HEK293T (cell line): ENCODE measurements around the gene NUDT12.

ENCODE experiments used
- CTCF ChIA-PET: fragments of 350-600 bp; formaldehyde crosslinking; extraction: SDS; loops from one replicate; lab custom pipeline; 2021; ENCODE audit warnings: antibody characterized with exemption, inconsistent platforms; lab: Yijun Ruan, JAX
- POLR2A ChIA-PET: fragments of 350-600 bp; formaldehyde crosslinking; extraction: SDS; loops from one replicate; lab custom pipeline; 2020; ENCODE audit warnings: antibody characterized with exemption, inconsistent platforms; lab: Yijun Ruan, JAX
- DNase-seq: peaks from one replicate; pipeline ENCODE4 v3.0.0; 2012; ENCODE audit warnings: mixed read lengths; ENCODE audit errors: extremely low spot score
- ARNT ChIP-seq: fragments of 450-650 bp; IDR thresholded peaks from 2 replicates; pipeline ENCODE4 v1.6.1; 2017; ENCODE audit warnings: mild to moderate bottlenecking
- BHLHE40 ChIP-seq: fragments of 450-650 bp; IDR thresholded peaks from 2 replicates; pipeline ENCODE4 v1.6.1; 2016; ENCODE audit warnings: mild to moderate bottlenecking, moderate library complexity, borderline replicate concordance
- CTBP1 ChIP-seq: fragments of 450-650 bp; IDR thresholded peaks from 2 replicates; pipeline ENCODE4 v1.6.1; 2016; ENCODE audit warnings: borderline replicate concordance
- ELF4 ChIP-seq: fragments of 450-650 bp; IDR thresholded peaks from 2 replicates; pipeline ENCODE4 v1.6.1; 2017; ENCODE audit warnings: antibody characterized with exemption
- FOXA1 ChIP-seq: fragments of 450-650 bp; IDR thresholded peaks from 2 replicates; pipeline ENCODE4 v1.6.1; 2016; ENCODE audit warnings: mild to moderate bottlenecking
- FOXK2 ChIP-seq: fragments of 450-650 bp; IDR thresholded peaks from 2 replicates; pipeline ENCODE4 v1.6.1; 2016; ENCODE audit warnings: mild to moderate bottlenecking
- FOXM1 ChIP-seq: fragments of 450-650 bp; IDR thresholded peaks from 2 replicates; pipeline ENCODE4 v1.6.1; 2017; ENCODE audit warnings: mild to moderate bottlenecking, borderline replicate concordance
- HDGF ChIP-seq: fragments of 450-650 bp; IDR thresholded peaks from 2 replicates; pipeline ENCODE4 v1.6.1; 2017; ENCODE audit warnings: antibody characterized with exemption, borderline replicate concordance
- L3MBTL2 ChIP-seq: fragments of 450-650 bp; conservative IDR thresholded peaks from 2 replicates; pipeline ENCODE4 v1.6.1; 2016; ENCODE audit warnings: mild to moderate bottlenecking
- LEF1 ChIP-seq: fragments of 450-650 bp; IDR thresholded peaks from 2 replicates; pipeline ENCODE4 v1.6.1; 2017; ENCODE audit warnings: mild to moderate bottlenecking, borderline replicate concordance
- NFRKB ChIP-seq: fragments of 450-650 bp; IDR thresholded peaks from 2 replicates; pipeline ENCODE4 v1.6.1; 2016; ENCODE audit warnings: mild to moderate bottlenecking, moderate library complexity
- SP1 ChIP-seq: fragments of 450-650 bp; IDR thresholded peaks from 2 replicates; pipeline ENCODE4 v1.6.1; 2017
- SUZ12 ChIP-seq: fragments of 450-650 bp; IDR thresholded peaks from 2 replicates; pipeline ENCODE4 v1.6.1; 2016; ENCODE audit warnings: mild to moderate bottlenecking
- TARDBP ChIP-seq: fragments of 450-650 bp; IDR thresholded peaks from 2 replicates; pipeline ENCODE4 v1.6.1; 2016
- ZNF384 ChIP-seq: fragments of 450-650 bp; IDR thresholded peaks from 2 replicates; pipeline ENCODE4 v1.6.1; 2016
- TF ChIP-seq, protein P1 (sequence below): fragments of 450-650 bp; IDR thresholded peaks from 2 replicates; pipeline ENCODE4 v1.6.1; 2016

NUDT12 gene

DNA sequence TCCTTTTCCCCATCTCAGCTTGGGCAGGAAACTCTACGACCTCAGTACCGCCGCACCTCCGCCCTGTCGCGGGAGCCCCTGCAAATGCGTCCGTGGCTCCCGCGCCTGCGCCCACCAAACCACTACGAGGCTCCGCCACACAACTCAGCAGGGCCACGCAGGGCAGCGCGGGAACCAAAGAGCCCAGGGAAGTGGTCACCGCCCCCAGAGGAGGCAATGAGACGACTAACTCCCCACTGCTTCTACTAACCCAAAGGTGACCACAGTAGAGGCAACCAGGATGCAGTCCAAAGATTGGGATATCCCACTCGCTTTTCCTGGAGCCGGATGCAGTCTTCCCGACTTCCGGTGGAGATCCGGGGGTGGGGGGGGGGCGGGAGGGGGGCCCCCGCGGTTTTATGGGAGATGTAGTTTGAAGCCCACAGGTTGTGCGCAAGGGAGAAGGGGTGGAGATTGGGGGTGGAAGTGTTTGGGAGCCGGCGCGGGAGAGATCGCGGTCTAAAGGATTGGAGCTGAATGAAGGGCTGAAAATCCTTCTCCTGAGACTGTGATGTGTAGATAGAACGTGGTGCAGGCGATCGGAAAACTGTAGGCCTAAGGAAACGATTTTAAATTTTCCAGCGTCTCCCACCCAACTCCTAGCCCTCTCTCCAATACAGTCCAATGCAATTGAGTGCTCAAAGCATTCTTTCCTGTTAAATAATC is at the start of gene NUDT12:
Gene NUDT12 (minus strand): TSS at position 337 of the 705 bp plus-strand sequence. CDS start 2,541 bp downstream, outside the sequence.
- POLR2A ChIA-PET: interaction anchor here (0.6 to 1.5 kb wide), 5 partner anchors 12 to 496 kb away, joined by 3 to 4 read pairs (median 3); no protein-coding TSS in a partner anchor
- DNase-seq: peak; percentile 84
- no peak for TF ChIP-seq HDGF
- TF ChIP-seq L3MBTL2: peak; percentile 85
- no peak for TF ChIP-seq FOXA1
- no peak for TF ChIP-seq ELF4
- TF ChIP-seq, protein P1, sequence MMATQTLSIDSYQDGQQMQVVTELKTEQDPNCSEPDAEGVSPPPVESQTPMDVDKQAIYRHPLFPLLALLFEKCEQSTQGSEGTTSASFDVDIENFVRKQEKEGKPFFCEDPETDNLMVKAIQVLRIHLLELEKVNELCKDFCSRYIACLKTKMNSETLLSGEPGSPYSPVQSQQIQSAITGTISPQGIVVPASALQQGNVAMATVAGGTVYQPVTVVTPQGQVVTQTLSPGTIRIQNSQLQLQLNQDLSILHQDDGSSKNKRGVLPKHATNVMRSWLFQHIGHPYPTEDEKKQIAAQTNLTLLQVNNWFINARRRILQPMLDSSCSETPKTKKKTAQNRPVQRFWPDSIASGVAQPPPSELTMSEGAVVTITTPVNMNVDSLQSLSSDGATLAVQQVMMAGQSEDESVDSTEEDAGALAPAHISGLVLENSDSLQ: no peak
- CTCF ChIA-PET: no interaction called here

DNA sequence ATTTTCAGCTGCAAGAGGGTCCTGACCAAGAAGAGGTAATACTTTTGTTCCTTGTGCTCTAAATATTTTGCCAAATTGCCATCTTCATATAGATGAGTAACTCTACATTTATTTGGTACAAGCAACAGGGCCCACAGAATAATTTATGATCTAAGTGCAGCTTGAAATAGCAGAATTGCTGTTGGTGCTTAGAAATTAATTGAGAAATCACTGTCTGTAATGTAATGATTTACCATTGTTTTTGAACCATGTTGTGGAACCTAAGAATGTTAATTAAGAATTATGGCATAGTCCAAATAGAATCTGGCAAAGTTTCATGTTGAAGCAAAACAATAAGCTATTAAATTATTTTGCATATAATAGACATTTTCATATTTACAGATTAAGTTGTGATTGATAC is 44.8 kb upstream of the NUDT12 start:
- TF ChIP-seq, protein P1: no peak
- no peak for TF ChIP-seq FOXM1
- TF ChIP-seq FOXA1: no peak
- no peak for TF ChIP-seq BHLHE40
- TF ChIP-seq LEF1: no peak
- no peak for TF ChIP-seq CTBP1
- TF ChIP-seq TARDBP: no peak
- no peak for TF ChIP-seq FOXK2
- no peak for TF ChIP-seq ARNT
- no peak for TF ChIP-seq ZNF384
- TF ChIP-seq HDGF: no peak
- no peak for TF ChIP-seq SP1
- TF ChIP-seq ELF4: no peak
- TF ChIP-seq L3MBTL2: no peak
- TF ChIP-seq NFRKB: no peak
- TF ChIP-seq SUZ12: no peak
- ChIA-PET POLR2A (no interaction called here), CTCF (no interaction called here)
- DNase-seq: no peak

DNA sequence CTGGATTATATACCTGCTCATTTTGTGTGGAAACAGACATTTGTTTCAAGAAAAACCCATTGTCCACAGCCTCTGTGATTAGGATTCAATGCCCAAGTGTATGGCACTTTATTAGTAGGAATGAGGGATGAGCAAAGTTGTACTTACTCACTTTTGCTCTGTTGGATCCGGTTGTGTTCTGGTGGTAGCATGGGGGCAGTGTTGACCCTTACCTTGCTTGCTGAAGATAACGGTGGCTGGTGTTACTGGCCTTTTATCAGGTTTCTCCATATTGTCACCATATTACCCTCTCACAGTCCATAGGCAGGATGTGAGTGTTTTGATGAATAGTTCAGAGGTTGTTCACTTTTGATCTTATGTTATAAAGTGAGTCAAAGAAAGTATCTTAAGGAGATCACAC is 42.7 kb upstream of the NUDT12 start:
- DNase-seq: no peak
- TF ChIP-seq BHLHE40 (no peak), ARNT (no peak), LEF1 (no peak), L3MBTL2 (no peak), ELF4 (no peak), FOXA1 (no peak), FOXK2 (no peak), TARDBP (no peak), CTBP1 (no peak), HDGF (no peak), NFRKB (no peak), ZNF384 (no peak), SP1 (no peak), FOXM1 (no peak)
- TF ChIP-seq, protein P1: no peak
- POLR2A ChIA-PET: no interaction called here
- CTCF ChIA-PET: no interaction called here

- no peak for DNase-seq
- TF ChIP-seq FOXM1 (no peak), L3MBTL2 (no peak), LEF1 (no peak), FOXA1 (no peak), ARNT (no peak), CTBP1 (no peak), ZNF384 (no peak), SP1 (no peak), SUZ12 (no peak)
- TF ChIP-seq, protein P1: no peak
Measured at GRCh38 chr5:103602438-103602837, 39.8 kb upstream of the NUDT12 start.

GRCh38 chr5:103601314-103601713 is 38.7 kb upstream of the NUDT12 start:
- ChIA-PET CTCF (no interaction called here), POLR2A (no interaction called here)
- TF ChIP-seq HDGF: no peak
- TF ChIP-seq LEF1: no peak
- TF ChIP-seq NFRKB: no peak
- no peak for TF ChIP-seq ZNF384
- TF ChIP-seq SUZ12: no peak
- TF ChIP-seq BHLHE40: no peak
- TF ChIP-seq FOXA1: no peak
- TF ChIP-seq ELF4: no peak
- no peak for TF ChIP-seq TARDBP
- TF ChIP-seq FOXK2: no peak
- no peak for TF ChIP-seq FOXM1
- no peak for TF ChIP-seq CTBP1
- DNase-seq: no peak

More at GRCh38 chr5:103602438-103602837, 39.8 kb upstream of the NUDT12 start:
- POLR2A ChIA-PET: no interaction called here
- CTCF ChIA-PET: no interaction called here
